Stomach (tissue), 4 donors: ENCODE measurements around the gene RBMS1.

Source experiments
- CTCF ChIP-seq, 7 experiments: fragments of 450-650 bp in 4 of 7; fragments of 200-600 bp in 3 of 7; sonication (generic) in 3 of 7; IDR thresholded peaks; one replicate each; pipeline ENCODE4 v1.5.1; 2016 to 2019; ENCODE audit warnings: antibody characterized with exemption in 7 of 7, control low read depth in 2 of 7, mild to moderate bottlenecking in 1 of 7
- POLR2A ChIP-seq, 4 donors: fragments of 450-650 bp; IDR thresholded peaks; one replicate each; pipeline ENCODE4 v1.6.1; 2016; ENCODE audit warnings: antibody characterized with exemption in 4 of 4, control low read depth in 2 of 4, mild to moderate bottlenecking in 1 of 4, moderate library complexity in 1 of 4

GRCh38 chr2:160460333-160460731, 33.3 kb downstream of the RBMS1 start:
- TF ChIP-seq CTCF (IDR thresholded peaks at IDR 0.05) (no peak), POLR2A (IDR thresholded peaks at IDR 0.05) (no peak)
